Neural cell (in vitro differentiated cells): ENCODE data around the gene PRR16. TPM values are rescaled to one million over a fixed set of nuclear protein-coding genes. Genes with fewer than 3 reads are reported as not detected.

ENCODE experiments used
- H2AFZ ChIP-seq: fragments of 200-600, 300-800 bp; sonication (generic), shearing (Covaris generic); 2 replicates; pipeline ENCODE4 v1.6.0; 2014; ENCODE audit warnings: low read depth, mild to moderate bottlenecking, antibody characterized with exemption, low read length, moderate library complexity
- H3F3A ChIP-seq: fragments of 200-600 bp; shearing (Covaris generic); 2 replicates; pipeline ENCODE4 v1.6.1; 2016; ENCODE audit warnings: mild to moderate bottlenecking, moderate library complexity, mixed read lengths, antibody characterized with exemption, low read length; ENCODE audit not compliant: insufficient read depth, poor library complexity, severe bottlenecking
- H3K27ac ChIP-seq: fragments of 200-600, 300-800 bp; sonication (generic), shearing (Covaris generic); 2 replicates; pipeline ENCODE4 v1.5.1; 2014; ENCODE audit warnings: mild to moderate bottlenecking, low read length, moderate library complexity
- H3K27me3 ChIP-seq: fragments of 300-800, 200-600 bp; sonication (generic), shearing (Covaris generic); 2 replicates; pipeline ENCODE4 v1.6.0; 2014; ENCODE audit warnings: mild to moderate bottlenecking, low read depth, low read length, moderate library complexity; ENCODE audit not compliant: insufficient read depth
- H3K36me3 ChIP-seq: fragments of 300-800, 200-600 bp; sonication (generic), shearing (Covaris generic); 2 replicates; pipeline ENCODE4 v1.5.1; 2014; ENCODE audit warnings: mild to moderate bottlenecking, antibody characterized with exemption, low read length, moderate library complexity; ENCODE audit not compliant: insufficient read depth
- H3K4me2 ChIP-seq: fragments of 300-800, 200-600 bp; sonication (generic), shearing (Covaris generic); 2 replicates; pipeline ENCODE4 v1.6.0; 2014; ENCODE audit warnings: mild to moderate bottlenecking, low read length
- H3K4me3 ChIP-seq: fragments of 300-800, 200-600 bp; sonication (generic), shearing (Covaris generic); 2 replicates; pipeline ENCODE4 v1.5.1; 2014; ENCODE audit warnings: mild to moderate bottlenecking, low read length, moderate library complexity
- H3K79me2 ChIP-seq: fragments of 200-600 bp; shearing (Covaris generic); replicated peaks from 2 replicates; pipeline ENCODE4 v1.6.0; 2014; ENCODE audit warnings: mild to moderate bottlenecking, low read length, moderate library complexity; ENCODE audit not compliant: insufficient read depth
- H3K9ac ChIP-seq: fragments of 300-800, 200-600 bp; sonication (generic), shearing (Covaris generic); 2 replicates; pipeline ENCODE4 v1.6.1; 2016; ENCODE audit warnings: mild to moderate bottlenecking, low read length, mixed read lengths
- H3K9me2 ChIP-seq: fragments of 200-600 bp; shearing (Covaris generic); 2 replicates; pipeline ENCODE4 v1.6.1; 2016; ENCODE audit warnings: mild to moderate bottlenecking, low read length, mixed read lengths; ENCODE audit not compliant: insufficient read depth
- H3K9me3 ChIP-seq: fragments of 200-600, 300-800 bp; sonication (generic), shearing (Covaris generic); 2 replicates; pipeline ENCODE4 v1.6.1; 2016; ENCODE audit warnings: mild to moderate bottlenecking, mixed run types, low read length, moderate library complexity, mixed read lengths
- H4K20me1 ChIP-seq: fragments of 200-600 bp; shearing (Covaris generic); 2 replicates; pipeline ENCODE4 v1.6.1; 2016; ENCODE audit warnings: mild to moderate bottlenecking, mixed run types; ENCODE audit not compliant: insufficient read depth
- CTCF ChIP-seq: fragments of 450-650 bp; IDR thresholded peaks from 2 replicates; pipeline ENCODE4 v1.5.1; 2014; ENCODE audit warnings: antibody characterized with exemption, mild to moderate bottlenecking, moderate library complexity; ENCODE audit not compliant: poor library complexity, severe bottlenecking
- EP300 ChIP-seq: fragments of 450-650 bp; conservative IDR thresholded peaks from 2 replicates; pipeline ENCODE4 v1.6.1; 2014; ENCODE audit warnings: antibody characterized with exemption, mild to moderate bottlenecking, moderate library complexity; ENCODE audit not compliant: poor library complexity, severe bottlenecking
- EZH2 ChIP-seq: fragments of 200-600, 300-800 bp; shearing (Covaris generic), sonication (generic); IDR thresholded peaks from 2 replicates; pipeline ENCODE4 v1.6.1; 2014; ENCODE audit warnings: antibody characterized with exemption, low read length, borderline replicate concordance, mild to moderate bottlenecking; ENCODE audit not compliant: insufficient read depth, poor library complexity, severe bottlenecking
- MXI1 ChIP-seq: fragments of 450-650 bp; conservative IDR thresholded peaks from 2 replicates; pipeline ENCODE4 v1.6.1; 2014; ENCODE audit warnings: antibody characterized with exemption, mild to moderate bottlenecking; ENCODE audit not compliant: poor library complexity, severe bottlenecking
- POLR2AphosphoS5 ChIP-seq: IDR thresholded peaks from 2 replicates; pipeline ENCODE4 v1.6.1; 2012
- RAD21 ChIP-seq: fragments of 450-650 bp; conservative IDR thresholded peaks from 2 replicates; pipeline ENCODE4 v1.6.1; 2014; ENCODE audit warnings: antibody characterized with exemption, mild to moderate bottlenecking, moderate library complexity
- REST ChIP-seq: IDR thresholded peaks from 2 replicates; pipeline ENCODE4 v1.6.1; 2012; ENCODE audit warnings: borderline replicate concordance
- SMC3 ChIP-seq: fragments of 450-650 bp; conservative IDR thresholded peaks from 2 replicates; pipeline ENCODE4 v1.6.1; 2014; ENCODE audit warnings: antibody characterized with exemption, mild to moderate bottlenecking, moderate library complexity; ENCODE audit not compliant: poor library complexity
- TAF1 ChIP-seq: IDR thresholded peaks from 2 replicates; pipeline ENCODE4 v1.6.1; 2012; ENCODE audit warnings: low read depth
- polyA plus RNA-seq: library from polyadenylated mRNA; depleted of rRNA; stranded (reverse); fragments of >200 nt; gene quantifications from 2 replicates; pipeline ENCODE4 v1.2.3, GENCODE V29; 2014

Gene PRR16
- polyA plus RNA-seq, 1 donor from 2014 or later: 1.7 TPM

GRCh38 chr5:120503341-120503740 lies 39.2 kb downstream of the PRR16 start:
- no peak overlapping the region for H2AFZ ChIP-seq
- H3K9ac ChIP-seq: no peak overlapping the region
- H3K36me3 ChIP-seq: no peaks in the 10 kb centered on the region
- no peak overlapping the region for H3K4me3 ChIP-seq
- H3K27ac ChIP-seq: no peak overlapping the region
- H4K20me1 ChIP-seq: no peaks in the 10 kb centered on the region
- H3K9me3 ChIP-seq: no peaks in the 10 kb centered on the region
- H3K79me2 ChIP-seq: no peaks in the 10 kb centered on the region
- H3K4me2 ChIP-seq: no peak overlapping the region
- H3K27me3 ChIP-seq: no peaks in the 10 kb centered on the region
- H3F3A ChIP-seq: no peaks in the 10 kb centered on the region
- no peaks in the 10 kb centered on the region for H3K9me2 ChIP-seq
- TF ChIP-seq RAD21: no peak
- no peak for TF ChIP-seq EZH2
- TF ChIP-seq POLR2AphosphoS5: no peak
- TF ChIP-seq EP300: no peak
- TF ChIP-seq SMC3: no peak
- TF ChIP-seq CTCF: no peak
- TF ChIP-seq TAF1: no peak
- TF ChIP-seq REST: no peak
- TF ChIP-seq MXI1: no peak

- H3K9me2 ChIP-seq: no peaks in the 10 kb centered on the region
- H3K4me3 ChIP-seq: no peak overlapping the region
- H3F3A ChIP-seq: no peaks in the 10 kb centered on the region
- no peaks in the 10 kb centered on the region for H3K9me3 ChIP-seq
- H3K36me3 ChIP-seq: no peaks in the 10 kb centered on the region
- TF ChIP-seq SMC3: no peak
- TF ChIP-seq EP300: no peak
- TF ChIP-seq POLR2AphosphoS5: no peak
- H3K4me2 ChIP-seq: no peak overlapping the region
- no peaks in the 10 kb centered on the region for H4K20me1 ChIP-seq
- no peak overlapping the region for H3K9ac ChIP-seq
- H3K79me2 ChIP-seq: no peaks in the 10 kb centered on the region
- H2AFZ ChIP-seq: no peak overlapping the region
- H3K27ac ChIP-seq: no peak overlapping the region
- H3K27me3 ChIP-seq: no peaks in the 10 kb centered on the region
These were observed 40.0 kb downstream of the PRR16 start for GRCh38 chr5:120504057-120504456.

GRCh38 chr5:120507197-120507596 lies 43.1 kb downstream of the PRR16 start:
- Histone ChIP-seq H2AFZ (no peak overlapping the region), H3K27ac (no peak overlapping the region), H3K27me3 (no peaks in the 10 kb centered on the region), H3K4me2 (no peak overlapping the region), H4K20me1 (no peaks in the 10 kb centered on the region), H3F3A (no peaks in the 10 kb centered on the region), H3K36me3 (no peaks in the 10 kb centered on the region), H3K4me3 (no peak overlapping the region), H3K9ac (no peak overlapping the region), H3K79me2 (no peaks in the 10 kb centered on the region), H3K9me2 (no peaks in the 10 kb centered on the region), H3K9me3 (no peaks in the 10 kb centered on the region)
- TF ChIP-seq EP300: no peak
